Stimulated activated CD8-positive, alpha-beta memory T cell treated with anti-CD3 and anti-CD28 coated beads, Interleukin-12 subunit alpha, Interleukin-12 subunit beta, amount 100 ng/mL, for 24 hours (primary cell): Measurements from ENCODE around the gene SEMA5A.
"Not testable (repeated sequence)": the region's sequence is repeated elsewhere in the genome, so short reads cannot be mapped to it uniquely, and the experiment has no call there.

Source experiments
- DNase-seq: peaks from one replicate; pipeline ENCODE4 v3.0.0-alpha.2; 2020; ENCODE audit errors: extremely low read depth

The SEMA5A gene

GRCh38 chr5:9399783-9400182 lies 146.1 kb downstream of the SEMA5A start:
- DNase-seq, result not testable (repeated sequence)

- no peak for DNase-seq
These were observed 146.8 kb downstream of the SEMA5A start for GRCh38 chr5:9399094-9399493.

GRCh38 chr5:9398227-9398626 lies 147.6 kb downstream of the SEMA5A start:
- DNase-seq, result no peak

GRCh38 chr5:9396285-9396770 lies 149.5 kb downstream of the SEMA5A start:
- no peak for DNase-seq

- DNase-seq, result no peak
These were observed 150.2 kb downstream of the SEMA5A start for GRCh38 chr5:9395706-9396105.

- DNase-seq, result no peak
These were observed 151.7 kb downstream of the SEMA5A start for GRCh38 chr5:9394221-9394620.

- DNase-seq, result no peak
These were observed 153.2 kb downstream of the SEMA5A start for GRCh38 chr5:9392625-9393024.

GRCh38 chr5:9391080-9391479 lies 154.8 kb downstream of the SEMA5A start:
- DNase-seq, result no peak

GRCh38 chr5:9390113-9390512 lies 155.8 kb downstream of the SEMA5A start:
- no peak for DNase-seq

GRCh38 chr5:9388941-9389674 lies 156.8 kb downstream of the SEMA5A start:
- DNase-seq, result no peak

- DNase-seq, result no peak
These were observed 158.0 kb downstream of the SEMA5A start for GRCh38 chr5:9387879-9388278.

- DNase-seq, result no peak
These were observed 158.9 kb downstream of the SEMA5A start for GRCh38 chr5:9386945-9387344.

GRCh38 chr5:9382522-9382921 lies 163.4 kb downstream of the SEMA5A start:
- no peak for DNase-seq

GRCh38 chr5:9381464-9381863 lies 164.4 kb downstream of the SEMA5A start:
- DNase-seq, result no peak

GRCh38 chr5:9380109-9380508 lies 165.8 kb downstream of the SEMA5A start:
- DNase-seq, result no peak

GRCh38 chr5:9376363-9377117 lies 169.3 kb downstream of the SEMA5A start:
- DNase-seq, result no peak

GRCh38 chr5:9375756-9376155 lies 170.1 kb downstream of the SEMA5A start:
- DNase-seq, result no peak

GRCh38 chr5:9374025-9374424 lies 171.8 kb downstream of the SEMA5A start:
- no peak for DNase-seq

- no peak for DNase-seq
These were observed 172.3 kb downstream of the SEMA5A start for GRCh38 chr5:9373571-9373970.

- no peak for DNase-seq
These were observed 175.6 kb downstream of the SEMA5A start for GRCh38 chr5:9370256-9370655.

- no peak for DNase-seq
These were observed 180.4 kb downstream of the SEMA5A start for GRCh38 chr5:9365512-9365911.

GRCh38 chr5:9363449-9363848 lies 182.4 kb downstream of the SEMA5A start:
- no peak for DNase-seq

GRCh38 chr5:9363026-9363425 lies 182.8 kb downstream of the SEMA5A start:
- DNase-seq, result no peak
